GM10847 (cell line): Measurements from ENCODE around the gene ATRN.

Source experiments
- POLR2A ChIP-seq: IDR thresholded peaks from 2 replicates; pipeline ENCODE4 v1.6.1; 2011; ENCODE audit not compliant: insufficient read length; ENCODE audit errors: extremely low read depth

ATRN gene

GRCh38 chr20:3461911-3462677 lies 8.7 kb upstream of the ATRN start:
- no peak for TF ChIP-seq POLR2A

- TF ChIP-seq POLR2A, result no peak
Measured at GRCh38 chr20:3464166-3464565, 6.7 kb upstream of the ATRN start.

- no peak for TF ChIP-seq POLR2A
Measured at GRCh38 chr20:3465301-3465700, 5.5 kb upstream of the ATRN start.

GRCh38 chr20:3470208-3470626 lies 601 bp upstream of the ATRN start:
- no peak for TF ChIP-seq POLR2A

- no peak for TF ChIP-seq POLR2A
Measured at GRCh38 chr20:3471397-3472021, 691 bp downstream of the ATRN start.

GRCh38 chr20:3472105-3472504 lies 1.3 kb downstream of the ATRN start:
- TF ChIP-seq POLR2A, result no peak

- no peak for TF ChIP-seq POLR2A
Measured at GRCh38 chr20:3473324-3473723, 2.5 kb downstream of the ATRN start.

GRCh38 chr20:3473944-3474343 lies 3.1 kb downstream of the ATRN start:
- TF ChIP-seq POLR2A, result no peak

GRCh38 chr20:3477861-3478544 lies 7.2 kb downstream of the ATRN start:
- TF ChIP-seq POLR2A, result no peak

- no peak for TF ChIP-seq POLR2A
Measured at GRCh38 chr20:3479025-3479424, 8.2 kb downstream of the ATRN start.

- TF ChIP-seq POLR2A, result no peak
Measured at GRCh38 chr20:3479759-3480615, 9.2 kb downstream of the ATRN start.

- TF ChIP-seq POLR2A, result no peak
Measured at GRCh38 chr20:3483309-3483708, 12.5 kb downstream of the ATRN start.

- no peak for TF ChIP-seq POLR2A
Measured at GRCh38 chr20:3483784-3484183, 13.0 kb downstream of the ATRN start.

- no peak for TF ChIP-seq POLR2A
Measured at GRCh38 chr20:3485913-3486312, 15.1 kb downstream of the ATRN start.

GRCh38 chr20:3486850-3487249 lies 16.0 kb downstream of the ATRN start:
- TF ChIP-seq POLR2A, result no peak
